HL-60 (cell line): Measurements from ENCODE around the gene UBXN10.
A peak's percentile ranks its signal among the peaks of the same experiment; 100 is the strongest.

Experiments used
- DNase-seq, 2 experiments: peaks; one replicate each; pipeline ENCODE4 v3.0.0-alpha.2; 2010 to 2020; ENCODE audit warnings: low read depth in 1 of 2, low spot score in 1 of 2
- H3K27ac ChIP-seq: fragments of 250-450 bp; sonication (Bioruptor Pico); replicated peaks from 2 replicates; pipeline ENCODE4 v1.5.1; 2020; ENCODE audit warnings: mild to moderate bottlenecking, moderate library complexity
- H3K27me3 ChIP-seq: fragments of 250-450 bp; sonication (Bioruptor Pico); 2 replicates; pipeline ENCODE4 v1.5.1; 2021; ENCODE audit warnings: mild to moderate bottlenecking, moderate library complexity; ENCODE audit not compliant: insufficient read depth, poor library complexity, severe bottlenecking
- H3K4me3 ChIP-seq: replicated peaks from 2 replicates; pipeline ENCODE4 v1.5.1; 2011; ENCODE audit warnings: mild to moderate bottlenecking, control low read depth, low read length; ENCODE audit not compliant: insufficient read depth
- CTCF ChIP-seq: IDR thresholded peaks from one replicate; pipeline ENCODE4 v1.5.1; 2011; ENCODE audit warnings: low read length, control low read depth, inconsistent platforms; ENCODE audit not compliant: insufficient read depth
- GABPA ChIP-seq: IDR thresholded peaks from 2 replicates; pipeline ENCODE4 v1.6.1; 2012; ENCODE audit warnings: low read depth
- POLR2AphosphoS5 ChIP-seq: IDR thresholded peaks from 2 replicates; pipeline ENCODE4 v1.6.1; 2012; ENCODE audit warnings: low read depth
- REST ChIP-seq: IDR thresholded peaks from 2 replicates; pipeline ENCODE4 v1.6.1; 2012; ENCODE audit warnings: low read depth; ENCODE audit not compliant: insufficient replicate concordance
- SPI1 ChIP-seq: IDR thresholded peaks from 2 replicates; pipeline ENCODE4 v1.6.1; 2012; ENCODE audit warnings: low read depth, mild to moderate bottlenecking, borderline replicate concordance

Gene UBXN10

GRCh38 chr1:20153000-20153418, 32.9 kb upstream of the UBXN10 start:
- no peak for TF ChIP-seq GABPA
- TF ChIP-seq REST = no peak
- no peak for TF ChIP-seq SPI1
- no peak; the same call in 1 of the 2 replicates for TF ChIP-seq POLR2AphosphoS5
- no peak for TF ChIP-seq CTCF
- peak overlapping the region; percentile 84 for H3K27ac ChIP-seq
- DNase-seq = peak; percentile 61 to 66
- H3K4me3 ChIP-seq = no peak overlapping the region
- H3K27me3 ChIP-seq = no peaks in the 10 kb centered on the region

- Histone ChIP-seq H3K4me3 (no peak overlapping the region), H3K27me3 (no peaks in the 10 kb centered on the region), H3K27ac (peak overlapping the region; percentile 84)
- TF ChIP-seq GABPA (no peak), POLR2AphosphoS5 (no peak), SPI1 (no peak), REST (no peak), CTCF (no peak)
- no peak for DNase-seq
Observed at GRCh38 chr1:20154301-20154831, 31.5 kb upstream of the UBXN10 start.

- no peak overlapping the region for H3K4me3 ChIP-seq
- H3K27me3 ChIP-seq = no peaks in the 10 kb centered on the region
- no peak for TF ChIP-seq CTCF
- TF ChIP-seq POLR2AphosphoS5 = no peak
- no peak for TF ChIP-seq REST
- TF ChIP-seq SPI1 = no peak
- DNase-seq = no peak
- no peak overlapping the region for H3K27ac ChIP-seq
Observed at GRCh38 chr1:20158358-20159070, 27.4 kb upstream of the UBXN10 start.
